AG04450 (cell line): Measurements from ENCODE around the gene CDKN2AIP. TPM values are rescaled to one million over a fixed set of nuclear protein-coding genes. Genes with fewer than 3 reads are reported as not detected.
"Not testable (repeated sequence)": the region's sequence is repeated elsewhere in the genome, so short reads cannot be mapped to it uniquely, and the experiment has no call there.

ENCODE experiments used
- CTCF ChIA-PET: fragments of 300-600, 350-600 bp; formaldehyde crosslinking; extraction: SDS; loops from one replicate; lab custom pipeline; 2022; ENCODE audit warnings: antibody characterized with exemption, inconsistent platforms; lab: Charles Lee
- POLR2A ChIA-PET: fragments of 350-600 bp; formaldehyde crosslinking; extraction: SDS; loops from one replicate; lab custom pipeline; 2021; ENCODE audit warnings: antibody characterized with exemption, inconsistent platforms; lab: Yijun Ruan, JAX
- DNase-seq: peaks from one replicate; pipeline ENCODE4 v3.0.0-alpha.2; 2011; ENCODE audit warnings: low read depth, low spot score
- H3K27ac ChIP-seq: one replicate; pipeline ENCODE4 v1.5.1; 2012; ENCODE audit warnings: low read depth, low read length, control low read depth
- H3K27me3 ChIP-seq: one replicate; pipeline ENCODE4 v1.6.0; 2012; ENCODE audit warnings: low read length; ENCODE audit not compliant: control insufficient read depth, insufficient read depth
- H3K4me3 ChIP-seq: 2 replicates; pipeline ENCODE4 v1.5.1; 2011; ENCODE audit warnings: mild to moderate bottlenecking, low read depth, low read length, control low read depth
- H3K9me3 ChIP-seq: 2 replicates; pipeline ENCODE4 v1.5.1; 2012; ENCODE audit warnings: low read length; ENCODE audit not compliant: control insufficient read depth, insufficient read depth
- CTCF ChIP-seq: IDR thresholded peaks from 2 replicates; pipeline ENCODE4 v1.5.1; 2011; ENCODE audit warnings: low read depth, low read length, control low read depth, inconsistent platforms
- polyA plus RNA-seq: library from polyadenylated mRNA; depleted of rRNA; stranded (reverse); fragments of >200 nt; gene quantifications from 2 replicates; pipeline ENCODE4 v1.2.3, GENCODE V29; 2011

The CDKN2AIP gene
- polyA plus RNA-seq, 1 experiment: 15.7 TPM

DNA sequence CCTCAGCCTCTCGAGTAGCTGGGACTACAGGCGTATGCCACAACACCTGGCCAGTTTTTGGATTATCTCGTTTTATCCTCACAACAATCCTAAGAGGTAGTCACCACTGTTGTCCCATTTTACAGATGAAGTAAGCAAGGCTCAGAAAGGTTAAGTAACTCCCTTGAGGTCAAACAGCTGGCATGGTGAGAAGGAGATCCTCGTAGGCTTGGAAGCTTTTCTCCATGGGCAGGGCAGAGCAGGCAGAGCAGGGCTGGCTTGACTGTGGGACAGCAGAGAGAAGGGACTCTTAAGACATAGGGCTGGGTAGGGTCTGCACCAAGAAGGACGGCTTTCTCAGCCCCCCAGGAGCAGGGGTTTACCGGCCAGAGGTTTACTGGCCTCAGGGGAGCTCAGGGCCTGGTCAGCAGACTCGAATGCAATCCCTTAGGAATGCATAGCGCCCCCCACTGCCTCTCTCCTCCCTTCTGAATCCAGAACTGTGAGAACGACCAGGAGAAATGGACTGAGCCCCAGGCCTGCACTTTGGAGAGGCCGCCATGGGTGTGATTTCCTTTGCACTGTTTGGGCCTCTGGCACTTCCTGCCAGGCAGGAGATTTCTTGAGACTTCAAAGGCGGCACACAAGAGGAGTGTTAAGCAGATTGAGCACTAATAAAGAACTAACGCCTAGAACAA, 14.0 kb upstream of the CDKN2AIP start:
- no peak for DNase-seq
- Histone ChIP-seq H3K4me3 (no peak overlapping the region), H3K9me3 (peaks cover 5% of the 10 kb centered on the region; the same call in 1 of the 2 replicates), H3K27me3 (peaks cover 3% of the 10 kb centered on the region), H3K27ac (no peak overlapping the region)
- CTCF ChIA-PET: interaction anchor here (1.5 kb wide), 1 partner anchor 23 kb away, joined by 4 read pairs; no protein-coding TSS in a partner anchor
- POLR2A ChIA-PET: no interaction called here
- TF ChIP-seq CTCF: no peak

- CTCF ChIA-PET: interaction anchor here (1.5 kb wide), 1 partner anchor 24 kb away, joined by 4 read pairs; no protein-coding TSS in a partner anchor
- TF ChIP-seq CTCF: no peak
- Histone ChIP-seq H3K27ac (no peak overlapping the region), H3K4me3 (no peak overlapping the region), H3K27me3 (peaks cover 3% of the 10 kb centered on the region), H3K9me3 (peaks cover 5% of the 10 kb centered on the region; the same call in 1 of the 2 replicates)
- POLR2A ChIA-PET: no interaction called here
- DNase-seq: no peak
Measured at GRCh38 chr4:183430994-183431347, 13.5 kb upstream of the CDKN2AIP start.

- peaks cover 3% of the 10 kb centered on the region for H3K27me3 ChIP-seq
- no peak for TF ChIP-seq CTCF
- H3K27ac ChIP-seq: no peak overlapping the region
- H3K4me3 ChIP-seq: no peak overlapping the region
- DNase-seq: no peak
- peaks cover 9% of the 10 kb centered on the region; the same call in 1 of the 2 replicates for H3K9me3 ChIP-seq
- CTCF ChIA-PET: interaction anchor here (1.5 kb wide), 1 partner anchor 24 kb away, joined by 4 read pairs; no protein-coding TSS in a partner anchor
- POLR2A ChIA-PET: no interaction called here
Measured at GRCh38 chr4:183431614-183432013, 12.8 kb upstream of the CDKN2AIP start.

GRCh38 chr4:183433183-183433582, 11.3 kb upstream of the CDKN2AIP start:
- POLR2A ChIA-PET: not testable (repeated sequence)

DNA sequence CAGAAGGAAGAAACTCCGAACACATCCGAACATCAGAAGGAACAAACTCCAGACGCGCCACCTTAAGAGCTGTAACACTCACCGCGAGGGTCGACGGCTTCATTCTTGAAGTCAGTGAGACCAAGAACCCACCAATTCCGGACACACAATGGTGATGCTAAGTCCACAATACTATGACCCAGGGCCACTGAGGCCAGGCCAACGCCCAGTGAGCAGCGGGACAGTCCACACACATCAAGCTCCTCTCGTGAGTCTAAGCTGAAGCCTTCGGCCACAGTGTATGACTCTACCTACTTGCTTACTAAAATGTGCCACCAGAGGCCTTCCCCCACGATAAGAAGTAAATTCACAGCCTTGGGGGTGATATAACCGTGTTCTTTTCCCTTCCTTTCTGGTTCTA, 10.2 kb upstream of the CDKN2AIP start:
- POLR2A ChIA-PET: no interaction called here
- Histone ChIP-seq H3K4me3 (no peak overlapping the region), H3K27me3 (peaks cover 3% of the 10 kb centered on the region), H3K27ac (no peak overlapping the region), H3K9me3 (peaks cover 14% of the 10 kb centered on the region)
- no peak for TF ChIP-seq CTCF
- CTCF ChIA-PET: no interaction called here
- no peak for DNase-seq

More at GRCh38 chr4:183433183-183433582, 11.3 kb upstream of the CDKN2AIP start:
- CTCF ChIA-PET, H3K27me3 ChIP-seq, H3K4me3 ChIP-seq, DNase-seq, H3K27ac ChIP-seq: not testable (repeated sequence)
- peaks cover 14% of the 10 kb centered on the region for H3K9me3 ChIP-seq
